Stimulated activated CD4-positive, alpha-beta T cell treated with anti-CD3 and anti-CD28 coated beads, Interleukin-4, amount 100 ng/mL, for 48 hours (primary cell): ENCODE results near the gene WDR76.

Experiments
- DNase-seq, 2 donors: peaks; one replicate each; pipeline ENCODE4 v3.0.0-alpha.2; 2020; ENCODE audit warnings: low read depth in 2 of 2

WDR76 gene

GRCh38 chr15:43877371-43877770, 50.6 kb downstream of the WDR76 start:
- no peak for DNase-seq

DNA sequence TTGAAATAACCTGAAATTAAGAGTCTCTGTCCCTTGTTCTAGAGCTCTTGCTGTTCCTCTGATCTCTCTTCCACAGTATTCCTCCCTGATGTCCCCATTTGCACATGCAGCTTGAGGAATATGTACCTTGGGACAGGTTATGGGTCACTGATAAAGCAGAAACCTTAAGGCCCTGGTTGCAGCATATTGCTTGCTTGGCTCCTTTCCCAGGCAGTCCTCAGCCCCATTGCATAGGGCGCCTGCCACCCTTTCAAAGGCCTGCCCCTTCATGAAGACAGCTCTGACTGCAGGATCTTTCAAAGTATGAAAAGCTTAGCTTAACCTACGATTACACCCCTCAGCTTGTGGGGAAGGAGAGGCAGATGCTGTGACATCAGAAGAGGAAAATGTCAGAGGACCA, 51.6 kb downstream of the WDR76 start:
- no peak for DNase-seq

GRCh38 chr15:43879386-43880355, 52.9 kb downstream of the WDR76 start:
- no peak for DNase-seq

DNA sequence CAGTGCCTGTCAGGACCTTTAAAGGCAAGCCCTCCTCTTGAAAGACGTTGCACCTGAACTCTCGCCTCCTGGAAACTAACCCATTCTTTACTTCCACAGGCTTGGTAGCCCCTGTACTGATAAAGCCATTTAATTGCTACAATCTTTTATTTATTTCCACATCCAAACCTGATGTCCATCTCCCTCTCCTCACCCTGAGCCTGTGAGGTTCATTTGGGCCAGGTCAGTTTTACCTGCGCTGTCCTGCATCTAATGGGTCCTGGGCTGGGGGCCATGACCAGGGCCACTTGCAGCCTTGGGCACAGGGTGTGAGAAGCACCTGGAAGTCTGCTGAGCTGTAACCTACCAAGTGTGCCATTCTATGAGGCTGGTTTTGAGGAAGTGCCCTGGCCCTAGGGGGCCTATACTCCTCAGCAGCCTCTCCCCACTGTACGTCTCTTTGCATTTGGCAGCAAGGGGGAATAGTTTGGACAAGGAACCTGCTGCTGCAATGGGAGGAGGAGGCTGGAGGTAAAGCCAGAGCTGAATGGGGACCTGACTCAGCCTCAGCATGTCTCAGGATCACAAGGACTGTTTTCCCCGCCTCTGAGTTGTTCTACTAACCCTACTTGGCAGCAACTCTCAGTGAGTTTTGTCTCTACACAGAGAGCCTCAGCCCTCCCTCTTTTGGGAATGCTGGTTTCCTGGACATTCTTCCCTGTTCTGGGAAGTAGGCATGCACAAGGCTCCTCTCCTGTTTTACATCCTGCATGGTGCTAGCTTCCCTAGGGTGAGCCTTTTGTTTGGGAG, 53.8 kb downstream of the WDR76 start:
- no peak for DNase-seq

DNA sequence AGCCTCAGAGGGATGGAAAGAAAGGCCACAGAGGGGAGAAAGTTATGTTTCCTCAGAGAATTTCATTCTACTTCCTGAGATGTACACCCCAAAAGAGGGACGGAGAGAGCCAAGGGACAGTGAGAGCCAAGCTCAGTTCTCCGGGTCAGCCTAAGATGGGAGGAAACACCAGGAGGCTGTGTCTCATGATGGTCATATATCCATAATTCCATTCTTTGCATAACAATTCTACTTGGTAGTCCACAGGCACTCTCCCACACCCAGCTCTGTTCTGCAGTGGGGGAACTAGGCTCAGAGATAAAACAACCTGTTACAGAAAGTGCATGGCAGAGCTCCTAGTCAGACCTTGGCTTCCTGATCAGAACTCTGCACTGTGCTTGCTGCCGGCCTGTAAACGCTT, 54.4 kb downstream of the WDR76 start:
- DNase-seq, result no peak

- DNase-seq, result no peak
Measured at GRCh38 chr15:43881944-43882343, 55.1 kb downstream of the WDR76 start.

- DNase-seq, result no peak
Measured at GRCh38 chr15:43883571-43883970, 56.8 kb downstream of the WDR76 start.

DNA sequence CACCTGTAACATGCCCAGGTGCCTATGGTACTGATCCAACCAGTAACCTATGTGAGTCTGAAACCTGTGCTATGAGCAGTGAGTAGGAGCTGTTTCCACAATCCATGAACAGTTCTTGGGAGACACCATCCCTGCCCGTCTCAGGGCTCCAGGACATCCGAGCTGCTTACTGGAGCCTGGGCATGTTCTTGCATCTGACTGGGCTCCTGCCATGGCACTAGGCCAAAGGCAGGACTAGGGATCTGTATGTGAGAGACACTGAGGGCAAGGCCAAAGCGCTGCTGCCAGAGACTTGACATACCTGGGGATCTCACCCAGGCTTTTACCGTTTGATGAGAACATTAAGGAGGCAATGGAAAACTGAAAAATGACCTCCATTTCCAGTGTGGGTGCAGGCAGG, 59.8 kb downstream of the WDR76 start:
- no peak for DNase-seq

GRCh38 chr15:43887901-43888300, 61.1 kb downstream of the WDR76 start:
- DNase-seq, result no peak

DNA sequence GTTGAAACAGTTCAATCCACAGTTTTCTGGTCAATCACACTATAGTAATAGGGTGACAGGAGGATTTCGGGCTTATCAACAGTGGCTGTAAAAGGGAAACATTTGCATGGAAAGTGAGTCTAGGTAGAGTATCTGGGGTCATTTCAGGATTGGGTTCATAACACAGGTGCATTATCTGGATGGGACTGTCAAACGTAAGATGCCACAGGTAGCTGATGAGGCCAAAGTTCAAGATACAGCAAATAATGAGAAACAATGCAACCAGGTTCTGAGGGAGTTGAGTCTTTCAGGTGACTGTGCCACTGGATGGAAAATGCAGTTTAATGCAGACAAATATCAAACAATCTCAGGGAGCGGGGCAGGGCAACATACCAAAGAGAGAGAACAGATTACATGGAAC, 62.2 kb downstream of the WDR76 start:
- no peak for DNase-seq

DNA sequence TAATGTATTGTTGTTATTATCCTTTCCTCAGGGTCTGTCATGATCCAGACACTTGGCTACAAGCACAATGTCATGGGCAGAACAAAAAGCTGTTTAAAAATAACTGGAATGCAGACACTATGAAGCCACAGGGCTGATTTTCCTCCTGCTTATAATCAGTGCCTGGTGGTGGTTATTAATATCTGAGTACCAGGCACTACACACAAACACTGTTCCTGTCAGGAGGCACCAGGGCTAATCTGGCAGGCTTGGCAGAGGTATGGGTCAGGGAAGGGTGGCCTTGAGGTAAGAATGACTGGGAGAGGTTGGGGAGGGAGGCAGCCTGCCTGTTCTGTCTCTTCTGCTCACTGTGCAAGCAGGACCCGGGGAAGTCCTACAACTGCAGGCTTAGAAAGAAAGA, 67.2 kb downstream of the WDR76 start:
- no peak for DNase-seq

DNA sequence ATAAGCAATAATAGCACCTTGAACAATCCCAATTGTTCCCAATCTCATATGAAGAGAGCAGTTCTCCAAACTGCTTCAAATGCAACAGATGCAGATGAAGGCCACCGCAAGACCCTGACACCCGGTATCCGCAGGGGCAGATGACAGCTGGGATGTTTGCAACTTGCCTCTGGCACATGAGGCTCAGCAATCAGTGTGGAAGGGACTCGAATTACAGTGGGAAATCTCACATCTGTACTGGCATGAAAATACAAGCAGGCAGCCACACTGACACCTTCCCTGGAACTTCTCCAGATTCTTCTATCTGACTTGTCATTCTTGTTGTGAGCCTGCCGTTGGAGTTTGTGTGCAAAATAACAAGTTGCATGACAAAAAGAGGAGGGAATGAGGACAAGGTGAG, 68.8 kb downstream of the WDR76 start:
- no peak for DNase-seq

DNA sequence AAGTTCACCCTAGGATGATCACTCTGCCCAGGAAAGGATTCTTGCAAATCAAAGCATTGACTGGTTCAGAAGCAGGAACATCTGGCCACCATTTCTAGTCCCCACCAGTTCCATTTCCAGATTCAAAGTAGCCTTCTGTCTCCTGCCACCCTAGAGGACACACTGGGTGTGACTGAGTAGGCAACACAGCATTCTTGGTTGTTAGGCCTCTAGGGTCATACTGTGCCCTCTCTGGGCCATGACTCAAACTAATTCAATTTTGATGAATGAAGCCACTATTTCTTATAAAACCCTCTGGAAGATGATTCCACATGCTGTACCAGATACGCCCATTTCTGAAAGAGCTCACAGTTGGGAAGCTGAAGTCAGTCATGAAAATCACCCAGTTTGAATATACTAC, 69.7 kb downstream of the WDR76 start:
- no peak for DNase-seq

- no peak for DNase-seq
Measured at GRCh38 chr15:43898891-43899290, 72.1 kb downstream of the WDR76 start.

DNA sequence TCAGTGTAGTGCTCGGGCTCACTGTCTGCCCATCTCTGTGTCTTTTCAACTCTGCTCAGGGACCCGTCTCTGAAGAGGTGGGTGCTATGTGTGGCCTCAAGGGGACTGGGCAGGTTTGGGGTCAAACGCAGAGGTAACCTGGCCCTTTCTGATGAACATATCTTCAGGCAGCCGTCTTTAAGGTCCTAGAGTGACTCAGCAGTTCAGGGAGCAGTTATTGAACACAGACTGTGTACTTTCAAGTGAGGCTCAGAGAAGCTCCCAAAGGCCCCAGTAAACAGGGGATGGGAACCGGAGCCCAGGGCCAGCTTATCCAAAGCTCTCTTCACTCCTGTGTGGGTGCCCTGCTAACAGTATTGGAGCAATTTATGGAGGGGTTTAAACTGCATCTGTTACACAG, 73.1 kb downstream of the WDR76 start:
- DNase-seq, result no peak

- no peak for DNase-seq
Measured at GRCh38 chr15:43900996-43901395, 74.2 kb downstream of the WDR76 start.

DNA sequence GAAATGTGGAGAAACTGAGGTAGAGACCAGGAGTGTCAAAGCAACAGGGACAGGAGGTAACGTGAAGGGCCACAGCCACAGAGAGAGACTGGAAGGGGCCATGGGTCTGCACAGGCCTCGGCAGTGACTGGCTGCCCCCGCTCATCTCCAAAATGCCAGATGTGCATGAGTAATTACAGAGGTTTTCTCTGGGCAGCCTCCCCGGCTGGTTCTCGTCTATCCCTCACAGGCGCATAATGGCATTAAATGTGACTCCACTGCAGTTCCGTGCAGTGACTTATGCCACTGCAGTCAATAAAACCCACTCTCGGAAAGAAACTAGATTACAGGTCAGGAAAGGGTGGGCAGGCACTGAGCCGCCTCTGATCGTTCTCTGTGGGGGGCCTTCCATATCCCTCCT, 74.7 kb downstream of the WDR76 start:
- no peak for DNase-seq

DNA sequence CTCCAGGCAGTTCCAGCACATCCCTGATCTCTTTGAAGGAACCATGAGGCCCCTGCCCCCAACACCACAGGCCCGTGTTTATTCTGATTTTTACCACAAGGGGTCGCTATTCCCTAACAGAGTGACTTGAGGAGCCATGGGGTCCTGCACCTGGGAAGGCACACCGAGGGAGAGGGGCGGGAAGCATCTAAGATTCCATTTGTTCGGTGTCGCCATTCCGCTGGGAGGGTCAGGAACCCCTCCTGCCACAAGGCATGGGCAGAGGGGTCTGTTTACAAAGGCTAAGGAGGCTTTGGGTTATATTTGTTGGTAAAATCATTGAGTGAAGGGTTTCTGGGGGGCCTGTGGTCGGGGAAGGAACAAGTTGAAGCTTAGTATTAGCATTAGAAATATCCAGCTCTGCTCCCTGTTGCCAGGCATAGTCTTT, 77.1 kb downstream of the WDR76 start:
- peak; percentile 42 to 50 for DNase-seq

GRCh38 chr15:43905755-43906154, 79.0 kb downstream of the WDR76 start:
- no peak for DNase-seq

DNA sequence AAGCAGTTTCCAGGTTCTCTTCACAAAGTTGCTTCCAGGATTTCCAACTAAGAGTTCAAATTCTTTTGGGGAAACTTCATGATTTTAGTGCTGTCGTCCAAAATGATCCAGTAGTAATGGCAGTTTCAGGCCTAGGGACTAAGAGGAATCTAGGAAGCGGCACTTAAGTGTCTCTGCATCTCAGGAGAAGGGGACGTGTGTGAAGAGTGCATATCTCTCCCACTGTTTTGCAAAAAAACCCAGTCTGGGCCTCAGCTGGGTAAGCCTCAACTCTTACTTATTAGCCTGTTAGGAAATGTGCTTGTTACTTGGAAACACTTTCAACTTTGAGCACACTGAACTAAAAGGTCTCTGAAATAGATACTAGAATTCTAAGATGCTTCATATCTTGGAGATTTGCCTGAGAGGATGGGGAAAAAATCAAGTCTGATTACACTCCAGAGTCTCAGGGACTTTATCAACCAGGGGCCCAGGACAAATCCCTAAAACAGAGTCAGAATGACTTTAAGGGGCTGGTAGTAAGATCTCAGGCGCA, 81.8 kb downstream of the WDR76 start:
- DNase-seq, result no peak

DNA sequence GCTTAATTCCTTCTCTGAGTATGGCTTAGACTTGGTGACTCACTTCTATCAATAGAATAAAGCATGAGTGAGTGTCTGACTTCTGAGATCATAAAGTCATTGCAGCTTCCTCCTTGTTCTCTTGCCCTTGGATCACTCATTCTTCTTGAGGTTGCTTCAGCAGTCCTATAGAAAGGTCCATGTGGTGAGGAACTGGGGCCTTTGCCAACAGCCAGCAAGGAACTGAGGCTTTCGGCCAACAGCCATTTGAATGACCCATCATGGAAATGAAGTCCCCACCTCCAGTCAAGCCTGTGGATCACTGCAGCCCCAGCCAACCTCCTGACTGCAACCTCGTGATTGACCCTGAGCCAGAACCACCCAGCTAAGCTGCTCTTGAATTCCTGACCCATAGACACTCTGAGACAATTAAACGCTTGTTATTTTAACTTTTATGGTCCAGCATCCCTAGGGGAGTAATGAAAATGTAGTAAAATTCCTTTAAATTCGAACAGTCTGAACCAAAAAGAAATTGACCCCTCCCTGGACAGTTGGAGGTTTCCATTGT, 84.5 kb downstream of the WDR76 start:
- no peak for DNase-seq

DNA sequence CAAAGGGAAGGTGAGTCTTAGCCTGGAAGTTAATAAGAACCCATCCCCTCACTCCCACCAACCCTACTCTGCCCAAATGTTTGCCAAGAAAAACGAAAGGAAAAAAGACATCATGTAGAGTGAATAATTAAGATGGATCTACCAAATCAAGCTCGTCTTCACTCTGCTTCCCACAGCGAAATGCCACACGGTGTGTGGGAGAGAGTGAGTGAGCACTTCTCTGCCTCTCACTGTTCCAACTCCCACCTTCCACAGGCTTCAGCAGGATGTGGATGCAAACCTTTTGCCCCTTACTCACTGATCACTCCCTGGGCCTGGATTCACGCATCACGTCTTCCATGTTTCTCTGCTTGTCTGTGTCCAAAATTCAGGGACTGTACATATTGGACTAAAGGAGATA, 85.4 kb downstream of the WDR76 start:
- DNase-seq, result no peak
